GM04503 (cell line): Measurements from ENCODE around the gene RCCD1.

Source experiments
- DNase-seq: peaks from one replicate; pipeline ENCODE4 v3.0.0-alpha.2; 2012; ENCODE audit warnings: low read depth

RCCD1 gene

DNA sequence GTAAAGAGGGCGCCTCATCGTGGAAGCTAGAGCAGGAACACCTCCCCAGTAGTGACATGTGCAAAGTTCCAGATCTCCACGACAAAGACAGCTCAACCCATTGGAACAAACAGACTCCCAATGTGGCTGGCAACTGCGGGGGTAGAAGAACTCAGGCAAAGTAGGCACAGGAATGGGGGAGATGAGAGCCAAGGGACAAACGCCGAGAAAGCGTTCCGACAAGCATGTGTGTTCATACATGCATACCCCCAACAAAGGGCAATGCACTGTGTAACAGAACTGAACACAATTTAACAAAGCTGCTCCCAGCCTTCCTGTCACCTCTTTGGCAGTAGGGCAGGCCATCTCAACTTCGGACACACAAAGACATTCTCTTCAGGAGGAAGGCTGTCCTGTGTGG, 11.6 kb downstream of the RCCD1 start:
- no peak for DNase-seq

DNA sequence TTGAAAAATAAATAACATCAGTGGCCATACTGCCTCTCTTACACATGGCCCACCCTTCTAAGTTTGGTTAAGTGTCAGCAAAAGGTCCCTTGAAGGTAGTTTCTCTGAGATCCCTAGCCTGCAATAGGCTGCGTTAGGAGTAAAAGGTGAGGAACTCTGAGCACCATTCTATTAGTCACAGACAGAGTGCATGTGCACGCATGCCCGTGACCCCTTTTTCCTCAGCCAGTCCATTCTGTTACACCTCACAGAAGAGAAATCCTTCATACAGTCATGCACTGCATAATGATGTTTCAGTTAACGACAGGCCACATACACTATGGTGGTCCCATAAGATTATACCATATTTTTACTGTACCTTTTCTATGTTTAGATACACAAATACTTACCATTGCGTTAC, 12.5 kb downstream of the RCCD1 start:
- DNase-seq: no peak

DNA sequence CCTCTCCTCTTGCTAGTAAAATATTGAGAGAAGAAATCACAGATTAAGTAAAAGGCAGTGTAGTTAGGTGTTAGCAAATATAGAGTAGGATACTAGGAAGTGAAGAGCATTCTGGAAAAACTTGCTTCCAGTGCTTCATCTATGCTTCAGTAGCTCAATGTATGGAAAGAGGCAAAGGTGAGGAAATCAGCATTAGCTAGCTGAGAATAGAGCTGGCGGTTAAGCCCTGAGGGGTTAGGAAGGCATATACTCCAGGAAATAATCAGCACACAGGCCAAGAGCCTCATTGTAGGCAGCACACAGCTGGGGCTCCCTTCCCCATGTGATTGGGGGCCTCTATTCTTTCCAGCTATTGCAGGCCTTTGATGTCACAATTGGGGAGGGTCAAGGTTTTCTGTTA, 13.8 kb downstream of the RCCD1 start:
- no peak for DNase-seq

DNA sequence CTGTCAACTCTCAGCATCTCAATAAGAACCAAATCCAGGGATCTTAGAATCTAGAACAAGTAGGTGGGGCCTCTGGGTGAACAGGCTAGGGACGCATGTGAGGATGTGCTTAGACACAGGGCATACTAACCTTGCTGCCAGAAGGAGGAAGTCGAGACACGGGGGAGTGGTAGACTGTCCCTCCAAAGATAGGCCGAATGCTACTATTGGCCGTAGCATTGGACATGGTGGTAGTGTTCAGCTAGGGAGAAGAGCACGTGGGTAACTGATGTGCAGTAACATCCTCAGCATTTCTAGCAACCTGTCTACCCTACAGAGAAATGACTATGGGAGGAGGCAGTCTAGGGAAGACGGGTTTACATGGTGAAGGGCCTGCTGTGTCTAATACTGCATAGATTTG, 15.6 kb downstream of the RCCD1 start:
- no peak for DNase-seq

DNA sequence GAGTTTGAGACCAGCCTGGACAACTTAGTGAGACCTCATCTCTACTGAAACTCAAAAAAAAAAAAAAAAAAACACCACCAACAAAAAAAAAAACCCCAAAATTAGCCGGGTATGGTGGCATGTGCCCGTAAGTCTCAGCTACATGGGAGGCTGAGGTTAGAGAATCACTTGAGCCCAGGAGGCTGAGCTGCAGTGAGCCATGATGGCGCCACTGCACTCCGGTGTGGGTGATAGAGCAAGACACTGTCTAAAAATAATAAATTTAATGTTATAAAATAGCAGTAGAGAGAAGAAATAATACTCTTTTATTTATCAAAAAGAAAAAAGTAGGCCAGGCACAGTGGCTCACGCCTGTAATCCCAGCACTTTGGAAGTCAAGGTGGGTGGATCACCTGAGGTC, 17.4 kb downstream of the RCCD1 start:
- no peak for DNase-seq

DNA sequence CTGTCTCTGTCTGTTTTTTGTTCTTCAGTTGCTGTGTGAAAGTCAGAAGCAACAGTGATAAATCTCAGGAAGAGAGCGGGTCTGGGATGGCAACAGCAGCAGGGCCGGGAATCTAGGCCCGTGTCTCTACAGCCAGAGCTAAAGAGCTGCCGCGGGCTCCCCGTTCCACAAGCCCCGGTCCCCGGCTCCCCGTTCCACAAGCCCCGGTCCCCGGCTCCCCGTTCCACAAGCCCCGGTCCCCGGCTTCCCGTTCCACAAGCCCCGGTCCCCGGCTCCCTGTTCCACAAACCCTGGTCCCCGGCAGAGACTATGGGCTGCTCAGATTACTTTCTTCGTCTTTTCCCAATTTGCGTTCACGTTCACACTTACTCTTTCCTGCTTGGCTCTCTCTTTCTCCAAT, 19.5 kb downstream of the RCCD1 start:
- no peak for DNase-seq

DNA sequence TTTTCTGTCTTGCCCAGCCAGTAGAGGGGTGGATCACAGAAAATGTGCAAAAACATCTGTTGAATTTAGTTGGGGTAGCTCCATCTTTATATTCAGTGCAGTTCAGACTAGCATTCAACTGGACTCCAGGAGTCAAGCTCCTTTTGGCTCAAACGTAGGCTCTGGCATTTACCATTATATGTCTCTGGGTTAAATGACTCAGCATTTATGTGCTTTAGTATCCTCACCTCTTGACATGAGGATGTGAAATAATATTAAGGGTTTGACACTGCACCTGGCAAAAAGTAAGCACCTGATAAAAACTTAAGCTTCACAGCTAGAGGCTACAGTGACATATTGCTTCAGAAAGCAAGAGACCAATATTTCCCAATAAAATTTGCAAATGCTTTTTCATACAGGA, 24.9 kb downstream of the RCCD1 start:
- no peak for DNase-seq

DNA sequence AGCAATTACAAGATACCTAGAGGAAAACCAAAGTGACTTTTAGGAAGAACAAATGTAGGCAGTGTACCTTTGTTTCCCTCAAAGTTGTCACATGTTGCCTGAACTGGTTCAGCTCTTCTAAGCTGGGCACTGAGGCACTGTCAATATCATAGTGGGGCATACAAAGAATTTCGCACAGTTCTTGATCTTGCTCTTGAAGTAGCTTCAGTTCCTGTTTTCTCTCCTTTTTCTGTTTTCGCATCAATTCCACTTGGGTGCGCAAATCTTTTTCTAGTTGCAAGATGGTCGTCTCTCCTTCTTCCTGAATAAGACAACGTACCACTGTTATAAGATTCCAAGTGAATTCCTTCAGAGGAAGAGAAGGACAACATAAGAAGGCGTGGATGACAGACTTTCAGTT, 27.0 kb downstream of the RCCD1 start:
- DNase-seq: no peak

DNA sequence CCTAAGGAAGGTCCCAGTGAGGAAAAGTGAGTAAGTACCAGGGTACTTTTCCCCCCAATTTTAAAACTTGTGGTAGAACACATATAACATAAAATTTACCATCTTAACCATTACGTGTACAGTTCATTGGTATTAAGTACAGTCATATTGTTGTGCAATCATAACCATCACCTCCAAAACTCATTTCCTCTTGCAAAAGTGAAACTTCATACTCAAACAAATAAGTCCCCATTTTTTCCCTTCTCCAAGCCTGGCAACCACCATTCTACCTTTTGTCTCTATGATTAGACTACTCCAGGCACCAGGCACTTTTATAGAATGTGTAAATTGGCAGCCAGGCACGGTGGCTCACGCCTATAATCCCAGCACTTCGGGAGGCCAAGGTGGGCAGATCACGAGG, 27.5 kb downstream of the RCCD1 start:
- DNase-seq: no peak

DNA sequence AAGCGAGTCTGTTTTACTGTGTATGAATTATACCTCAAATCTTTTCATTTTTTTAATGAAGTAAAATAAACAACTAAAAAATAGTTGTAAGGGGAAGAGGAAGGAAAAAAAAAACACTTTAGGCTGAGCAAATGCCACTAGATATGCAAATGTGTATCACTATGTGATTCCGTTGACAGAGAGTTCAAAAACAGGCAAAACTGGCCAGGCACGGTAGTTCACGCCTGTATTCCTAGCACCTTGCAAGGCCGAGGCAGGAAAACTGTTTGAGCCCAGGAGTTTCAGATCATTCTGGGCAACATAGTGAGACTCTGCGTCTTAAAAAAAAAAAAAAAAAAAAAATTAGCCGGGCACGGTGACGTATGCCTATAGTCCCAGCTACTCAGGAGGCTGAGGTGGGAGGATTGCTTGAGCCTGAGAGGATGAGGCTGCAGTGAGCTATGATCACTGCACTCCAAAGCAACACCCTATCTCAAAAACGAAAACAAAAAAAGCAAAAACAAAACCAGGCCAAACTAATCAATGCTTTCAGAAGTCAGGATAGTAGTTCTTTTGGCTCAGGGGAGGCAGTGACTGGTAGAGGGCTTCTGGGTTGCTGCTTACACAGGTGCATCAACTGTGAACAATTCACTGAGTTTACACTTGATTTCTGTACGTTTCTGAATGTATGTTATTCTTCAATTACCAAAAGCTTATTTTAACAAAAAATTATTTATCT, 32.3 kb downstream of the RCCD1 start:
- no peak for DNase-seq

DNA sequence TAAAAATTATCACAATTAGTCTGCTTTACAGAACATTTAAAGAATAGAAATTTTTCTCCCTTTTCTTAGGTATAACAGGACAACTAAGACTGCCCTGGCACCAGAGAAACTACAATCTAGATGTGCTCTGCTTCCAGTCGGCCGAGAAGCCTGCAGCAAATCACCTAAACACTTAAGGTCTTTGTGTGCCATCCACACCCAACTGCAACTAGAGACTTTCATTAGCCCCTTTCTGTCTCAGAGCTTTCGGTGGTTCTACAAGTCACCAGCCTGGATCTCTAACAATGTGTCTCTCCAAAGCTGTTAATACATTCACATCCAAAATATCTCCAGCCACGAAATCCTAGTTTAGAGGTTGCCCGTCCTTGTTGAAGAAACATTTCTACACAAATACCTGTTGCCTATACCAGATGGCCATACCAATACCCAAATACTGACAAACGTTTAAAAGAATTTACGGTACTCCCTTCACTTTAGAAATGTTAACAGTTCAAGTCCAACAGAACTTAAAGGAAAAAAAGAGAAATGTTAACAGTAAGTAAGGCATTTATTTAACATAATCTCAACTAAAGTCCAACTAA, 33.0 kb downstream of the RCCD1 start:
- no peak for DNase-seq

DNA sequence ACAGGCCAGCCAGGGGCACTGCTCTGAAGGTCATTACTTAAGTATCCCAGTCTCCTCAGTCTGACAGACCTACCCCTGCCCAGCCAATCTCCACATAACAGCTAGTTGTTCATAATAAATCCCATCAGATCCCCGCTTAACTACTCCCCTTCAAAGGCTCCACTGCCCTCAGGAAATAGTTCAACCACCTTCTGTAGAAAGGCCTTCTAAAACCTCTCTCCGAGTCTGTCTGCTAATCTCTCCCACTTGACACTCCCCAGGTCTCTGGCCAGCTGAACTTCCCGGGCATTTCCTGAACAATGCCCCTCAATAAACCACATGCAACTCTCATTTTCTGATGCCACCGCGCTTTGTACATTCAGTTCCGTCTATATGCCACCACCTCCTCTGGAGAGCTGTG, 33.6 kb downstream of the RCCD1 start:
- no peak for DNase-seq

DNA sequence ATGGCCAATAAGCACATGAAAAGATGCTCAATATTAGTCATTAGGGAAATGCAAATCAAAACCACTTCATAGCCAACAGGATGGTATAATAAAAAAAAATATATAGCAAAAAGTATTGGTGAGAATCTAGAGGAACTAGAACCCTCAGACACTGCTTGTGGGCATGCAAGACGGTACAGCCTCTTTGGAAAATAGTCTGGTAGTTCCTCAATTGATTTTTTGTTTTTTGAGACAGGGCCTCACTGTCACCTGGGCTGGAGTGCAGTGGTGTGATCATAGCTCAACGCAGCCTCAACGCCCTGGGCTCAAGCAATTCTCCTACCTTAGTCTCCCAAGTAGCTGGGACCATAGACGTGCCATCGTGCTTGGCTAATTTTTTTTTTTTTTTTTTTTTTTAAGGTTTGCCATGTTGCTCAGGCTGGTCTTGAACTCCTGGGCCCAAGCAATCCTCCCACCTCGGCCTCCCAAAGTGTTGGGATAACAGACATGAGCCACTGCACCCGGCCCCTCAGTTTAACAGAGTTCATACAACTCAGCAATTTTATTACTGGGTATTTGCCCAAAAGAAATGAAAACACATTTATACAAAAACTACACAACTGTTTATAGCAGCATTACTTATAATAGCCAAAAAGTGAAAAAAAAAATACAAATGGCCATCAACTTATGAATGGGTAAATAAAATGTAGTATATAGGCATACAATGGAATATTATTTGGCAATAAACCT, 34.5 kb downstream of the RCCD1 start:
- no peak for DNase-seq

DNA sequence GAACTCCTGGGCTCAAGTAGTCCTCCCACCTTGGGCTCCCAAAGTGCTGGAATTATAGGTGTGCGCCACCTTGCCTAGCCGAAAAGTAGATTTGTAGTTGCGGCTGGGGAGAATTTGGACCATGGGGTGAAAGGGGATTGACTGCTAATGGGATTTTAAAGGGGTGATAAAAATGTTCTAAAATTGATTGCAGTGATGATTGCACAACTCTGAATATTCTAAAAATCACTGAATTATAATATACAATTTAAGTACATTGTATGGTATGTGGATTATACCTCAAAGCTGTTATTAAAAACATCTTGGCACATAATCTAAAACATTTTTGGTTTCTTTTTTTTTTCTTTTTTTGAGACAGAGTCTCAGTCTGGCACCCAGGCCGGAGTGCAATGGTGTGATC, 35.8 kb downstream of the RCCD1 start:
- DNase-seq: no peak

DNA sequence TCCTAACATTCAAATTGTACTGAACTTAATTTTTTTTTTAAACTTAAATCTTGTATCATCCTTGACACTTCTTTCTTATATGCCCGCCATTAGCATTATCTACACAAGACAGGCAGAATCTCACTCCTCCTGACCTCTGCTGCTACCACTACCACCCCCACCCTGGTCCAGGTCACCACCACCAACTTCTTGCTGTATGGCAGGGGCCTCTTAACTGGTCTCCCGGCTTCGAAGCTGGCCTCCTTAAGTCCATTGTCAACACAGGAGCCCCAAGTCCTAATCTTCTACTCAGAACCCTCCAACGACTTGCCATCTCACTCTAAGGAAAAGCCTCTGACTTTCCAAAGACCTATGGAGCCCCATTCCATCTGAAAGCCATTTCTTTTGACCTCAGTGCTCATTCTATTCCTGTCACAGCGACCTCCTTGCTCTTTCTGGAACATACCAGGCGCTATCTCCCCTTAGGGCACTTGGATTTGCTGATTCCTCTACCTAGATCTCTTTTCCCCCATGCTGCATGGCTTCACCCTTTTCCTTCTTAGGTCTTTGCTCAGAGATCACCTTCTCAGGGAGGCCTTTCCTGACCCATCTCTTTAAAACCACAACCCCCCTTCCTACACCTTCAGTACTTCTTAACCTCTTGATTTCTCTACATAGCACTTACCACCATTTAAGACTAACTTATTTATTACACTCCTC, 37.1 kb downstream of the RCCD1 start:
- no peak for DNase-seq

DNA sequence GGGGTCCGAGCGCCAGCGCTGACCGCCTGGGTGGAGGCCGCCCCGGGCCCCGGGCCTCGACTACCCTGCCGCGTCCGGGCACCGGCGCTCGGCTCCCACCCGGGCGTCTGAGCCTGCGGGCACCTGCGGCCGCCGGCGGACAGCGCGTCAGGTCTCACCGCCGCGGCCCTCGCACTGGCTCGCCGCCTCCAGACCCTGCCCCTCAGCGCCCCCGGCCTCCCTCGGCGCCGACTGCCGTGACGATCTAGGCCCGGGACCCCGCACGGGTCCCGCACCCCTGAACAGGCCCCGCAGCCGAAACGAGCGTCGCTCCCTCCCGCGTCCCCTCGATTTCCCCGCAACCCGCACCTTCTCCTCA, 39.4 kb downstream of the RCCD1 start:
- DNase-seq: no peak

DNA sequence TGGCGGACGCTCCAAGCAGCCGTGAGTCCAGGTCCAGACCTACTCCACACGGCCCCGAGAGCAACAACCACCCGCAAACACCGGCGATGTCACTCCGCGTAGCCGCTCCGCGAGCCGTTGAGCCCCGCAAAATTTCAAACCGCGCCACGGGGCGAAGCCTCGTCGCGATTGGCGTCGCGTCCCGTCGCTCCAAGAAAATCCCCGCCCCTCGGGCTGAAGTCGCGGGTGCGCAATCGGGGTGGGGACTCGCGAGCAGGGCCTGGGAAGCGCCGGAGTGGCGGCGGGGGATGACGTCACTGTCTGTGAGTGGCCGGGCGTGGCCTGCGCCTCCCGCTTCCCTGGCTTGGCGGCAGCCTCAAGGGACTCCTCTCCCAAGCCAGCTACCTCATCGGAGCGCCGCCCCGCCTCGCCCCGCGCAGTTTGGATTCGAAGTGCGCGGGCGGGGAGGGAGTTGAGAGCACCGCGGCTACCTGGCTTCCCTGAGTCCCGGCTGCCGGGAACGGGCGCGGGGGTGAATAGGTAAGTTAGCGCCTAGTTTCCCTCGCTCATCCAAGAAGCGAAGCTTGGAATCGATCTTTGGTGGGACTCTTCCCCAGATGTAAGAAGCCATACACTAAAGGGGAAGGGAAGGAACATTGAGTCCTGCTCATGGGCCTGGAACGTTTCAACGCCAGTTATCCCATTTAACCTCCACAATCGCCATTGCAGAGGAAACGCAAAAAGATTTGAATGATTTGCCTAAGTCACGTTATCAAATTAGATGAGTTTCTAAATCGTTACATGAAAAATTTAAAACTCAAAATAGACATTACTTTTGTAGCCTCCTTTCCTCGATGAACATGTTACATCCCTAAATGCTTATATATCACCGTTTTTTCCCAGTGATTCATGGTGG, 40.0 kb downstream of the RCCD1 start, which contains the start of gene PRC1:
TSS of gene PRC1 (minus strand) at position 119 of the 895 bp plus-strand sequence. CDS start at position 1, 118 bp downstream.
- peak; percentile 66 for DNase-seq

DNA sequence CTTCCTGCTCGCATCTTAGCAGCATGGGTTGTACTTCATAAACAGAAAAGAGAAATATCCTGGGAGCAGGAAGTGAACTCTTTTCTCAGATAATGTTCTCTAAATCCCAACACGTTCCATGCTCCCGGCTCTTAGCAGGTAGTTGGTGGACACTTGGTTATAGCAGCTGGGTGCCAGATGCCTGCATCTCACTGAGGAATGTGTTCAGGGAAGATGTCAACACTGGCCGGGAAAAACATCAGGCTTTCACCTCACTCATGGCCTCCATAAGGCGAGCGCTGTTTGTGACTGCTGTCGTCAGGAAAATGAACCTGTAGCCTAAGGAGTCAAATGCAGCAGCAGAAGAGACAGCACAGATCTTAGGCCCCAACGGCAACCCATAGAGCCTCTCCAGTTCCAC, 44.1 kb downstream of the RCCD1 start:
- DNase-seq: no peak

DNA sequence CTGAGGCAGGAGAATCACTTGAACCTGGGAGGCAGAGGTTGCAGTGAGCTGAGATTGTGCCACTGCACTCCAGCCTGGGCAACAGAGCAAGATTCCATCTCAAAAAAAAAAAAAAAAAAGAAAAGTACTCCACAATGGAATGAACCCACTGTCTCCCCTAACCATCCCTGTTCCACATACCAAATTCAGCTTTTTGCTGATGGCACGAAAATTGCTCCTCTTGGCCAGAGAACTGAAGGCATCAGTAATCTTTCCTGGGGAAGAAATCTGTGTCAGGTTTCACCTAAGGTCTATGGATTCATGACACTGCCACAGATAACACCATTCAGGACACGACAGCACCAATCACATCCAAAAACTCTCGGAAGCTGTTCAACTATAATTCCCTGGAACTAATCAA, 46.5 kb downstream of the RCCD1 start:
- no peak for DNase-seq

DNA sequence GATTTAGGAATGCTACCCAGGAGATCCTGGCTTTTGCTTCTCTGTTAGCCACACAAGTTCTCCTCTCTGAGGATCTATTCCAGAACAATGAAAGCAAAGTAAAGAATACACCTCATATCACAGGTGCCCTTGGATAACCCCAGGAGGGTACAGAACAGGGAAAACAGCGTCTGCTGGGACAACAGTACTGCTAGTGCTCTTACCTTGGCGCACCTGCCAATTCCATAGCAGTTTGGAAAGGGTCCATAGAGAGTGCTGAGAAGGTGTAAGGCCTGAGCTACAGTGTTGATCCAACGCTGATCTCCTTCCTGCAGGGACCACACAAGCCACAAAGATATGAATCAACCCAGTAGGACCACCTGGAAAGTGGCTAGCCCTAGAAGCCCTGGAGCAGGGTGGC, 52.6 kb downstream of the RCCD1 start:
- no peak for DNase-seq
